Adrenal gland (tissue), 12 donors: ENCODE data around the gene ELAPOR2. TPM values are rescaled to one million over a fixed set of nuclear protein-coding genes. Genes with fewer than 3 reads are reported as not detected.

ENCODE experiments used
- DNase-seq, 7 donors: peaks; one replicate each; pipeline ENCODE4 v3.0.0-alpha.2; 2019 to 2020
- H3K27ac ChIP-seq, 5 donors: fragments of 200-600 bp; sonication (generic) in 4 of 5; 1 replicate in 3 of 5; 2 replicates in 2 of 5; pipeline versions ENCODE4 v1.5.1 to v1.8.0; 2016 to 2020; ENCODE audit warnings: mild to moderate bottlenecking in 1 of 5
- H3K27me3 ChIP-seq: fragments of 200-600 bp; 2 replicates; pipeline ENCODE4 v1.8.0; 2021
- H3K36me3 ChIP-seq, 2 donors: fragments of 200-600 bp; replicated peaks in 1 of 2; 1 replicate in 1 of 2; 2 replicates in 1 of 2; pipeline versions ENCODE4 v1.5.1 to v1.8.0; 2018 to 2022
- H3K4me1 ChIP-seq, 2 donors: fragments of 200-600 bp; replicated peaks in 1 of 2; 1 replicate in 1 of 2; 2 replicates in 1 of 2; pipeline versions ENCODE4 v1.5.1 to v1.8.0; 2018 to 2021
- H3K4me3 ChIP-seq, 4 donors: fragments of 200-600 bp; sonication (generic) in 3 of 4; one replicate each; pipeline ENCODE4 v1.5.1; 2016 to 2018
- H3K9me3 ChIP-seq, 3 donors: fragments of 200-600 bp; sonication (generic) in 1 of 3; replicated peaks in 1 of 3; 1 replicate in 2 of 3; 2 replicates in 1 of 3; pipeline versions ENCODE4 v1.5.1 to v1.8.0; 2016 to 2021
- POLR2A ChIP-seq, 2 donors: fragments of 450-650 bp; IDR thresholded peaks; one replicate each; pipeline ENCODE4 v1.6.1; 2017; ENCODE audit warnings: antibody characterized with exemption in 2 of 2, mild to moderate bottlenecking in 2 of 2, moderate library complexity in 1 of 2
- whole genome bisulfite sequencing, 4 donors: extraction: QIAGEN DNeasy Blood & Tissue Kit in 2 of 4; methylation state at CpG; one replicate each; pipeline versions ENCODE4 v1.1.5 to v1.1.7; 2013 to 2017; 5-methylcytosine and 5-hydroxymethylcytosine counted together
- intact Hi-C, 2 donors: fragments of 100-400 bp; cut with DNase I; formaldehyde crosslinking; loops; one replicate each; pipeline versions ENCODE4 v1.14.1 to v1.15.0; 2022 to 2023
- polyA plus RNA-seq, 3 donors: library from polyadenylated mRNA; stranded (reverse); fragments of 200-250 nt in 2 of 3; fragments of 350-450 nt in 1 of 3; fragmentation: Illumina TruSeq in 1 of 3; extraction: RNeasy Lipid Tissue Mini Kit (QIAGEN cat#74804) in 1 of 3; gene quantifications; one replicate each; pipeline ENCODE4 v1.2.3, GENCODE V29; 2013 to 2014
- total RNA-seq, 9 donors: library from RNA; depleted of rRNA in 4 of 9; stranded (reverse); fragments of >200 nt in 4 of 9; fragments of 120-200 nt in 1 of 9; fragmentation: NEBNext Ultra II Directional in 1 of 9; extraction: Animal tissue kit (Norgen Biotek cat#: 25700) in 1 of 9; gene quantifications; one replicate each; pipeline versions ENCODE4 v1.1.0 to v1.2.4, GENCODE V29; 2013 to 2023
- TF ChIP-seq, protein P1 (sequence below), 6 experiments: fragments of 450-650 bp in 4 of 6; fragments of 200-600 bp in 2 of 6; sonication (generic) in 1 of 6; IDR thresholded peaks; 1 replicate in 5 of 6; 2 replicates in 1 of 6; pipeline versions ENCODE4 v1.5.1 to v1.8.0; 2016 to 2021; ENCODE audit warnings: antibody characterized with exemption in 6 of 6, mild to moderate bottlenecking in 2 of 6, moderate library complexity in 1 of 6
- donor health status: healthy with polysubstance abuse.
- donor health status: Bipolar disorder and iron deficiency.
- donor health status: DM: yes; HTN: yes; CAD: no.
- donor health status: DM: no; HTN: no; CAD: no.
- donor health status: DM: no; HTN: no; CAD: no.
- donor health status: DM: yes; HTN: yes; CAD: no.

ELAPOR2 gene
- total and polyA plus RNA-seq, 12 donors = 1.9 to 19.2 (median 7.0) TPM

DNA sequence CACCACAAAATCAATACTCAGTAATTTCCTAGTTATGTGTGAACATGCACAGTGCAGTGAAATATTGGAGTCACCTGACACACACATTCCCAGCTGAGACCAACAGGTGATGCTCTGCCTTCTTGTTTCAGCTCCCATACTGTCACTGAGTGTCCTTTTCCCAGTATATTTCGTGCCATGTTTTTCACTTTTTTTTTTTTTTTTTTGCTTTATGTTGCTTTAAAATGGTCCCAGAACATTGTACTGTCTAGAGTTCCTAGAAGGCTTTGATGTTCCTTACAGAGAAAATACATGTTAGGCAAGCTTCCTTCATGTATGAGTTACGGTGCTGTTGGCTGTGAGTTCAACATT is 45.6 kb downstream of the ELAPOR2 start:
- H3K27ac ChIP-seq = no peak overlapping the region
- H3K4me3 ChIP-seq = no peak overlapping the region
- 62 to 74% (median 71%) methylated on average over 2 of the region's 2 CpGs for WGBS, 4 donors
- no peaks in the 10 kb centered on the region for H3K27me3 ChIP-seq
- H3K36me3 ChIP-seq = no peaks in the 10 kb centered on the region
- intact Hi-C loops = no loop called here
- no peaks in the 10 kb centered on the region for H3K4me1 ChIP-seq
- no peak for DNase-seq
- TF ChIP-seq, protein P1, sequence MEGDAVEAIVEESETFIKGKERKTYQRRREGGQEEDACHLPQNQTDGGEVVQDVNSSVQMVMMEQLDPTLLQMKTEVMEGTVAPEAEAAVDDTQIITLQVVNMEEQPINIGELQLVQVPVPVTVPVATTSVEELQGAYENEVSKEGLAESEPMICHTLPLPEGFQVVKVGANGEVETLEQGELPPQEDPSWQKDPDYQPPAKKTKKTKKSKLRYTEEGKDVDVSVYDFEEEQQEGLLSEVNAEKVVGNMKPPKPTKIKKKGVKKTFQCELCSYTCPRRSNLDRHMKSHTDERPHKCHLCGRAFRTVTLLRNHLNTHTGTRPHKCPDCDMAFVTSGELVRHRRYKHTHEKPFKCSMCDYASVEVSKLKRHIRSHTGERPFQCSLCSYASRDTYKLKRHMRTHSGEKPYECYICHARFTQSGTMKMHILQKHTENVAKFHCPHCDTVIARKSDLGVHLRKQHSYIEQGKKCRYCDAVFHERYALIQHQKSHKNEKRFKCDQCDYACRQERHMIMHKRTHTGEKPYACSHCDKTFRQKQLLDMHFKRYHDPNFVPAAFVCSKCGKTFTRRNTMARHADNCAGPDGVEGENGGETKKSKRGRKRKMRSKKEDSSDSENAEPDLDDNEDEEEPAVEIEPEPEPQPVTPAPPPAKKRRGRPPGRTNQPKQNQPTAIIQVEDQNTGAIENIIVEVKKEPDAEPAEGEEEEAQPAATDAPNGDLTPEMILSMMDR (IDR thresholded peaks at IDR 0.05) = no peak
- TF ChIP-seq POLR2A (IDR thresholded peaks at IDR 0.05) = no peak
- H3K9me3 ChIP-seq = no peaks in the 10 kb centered on the region

DNA sequence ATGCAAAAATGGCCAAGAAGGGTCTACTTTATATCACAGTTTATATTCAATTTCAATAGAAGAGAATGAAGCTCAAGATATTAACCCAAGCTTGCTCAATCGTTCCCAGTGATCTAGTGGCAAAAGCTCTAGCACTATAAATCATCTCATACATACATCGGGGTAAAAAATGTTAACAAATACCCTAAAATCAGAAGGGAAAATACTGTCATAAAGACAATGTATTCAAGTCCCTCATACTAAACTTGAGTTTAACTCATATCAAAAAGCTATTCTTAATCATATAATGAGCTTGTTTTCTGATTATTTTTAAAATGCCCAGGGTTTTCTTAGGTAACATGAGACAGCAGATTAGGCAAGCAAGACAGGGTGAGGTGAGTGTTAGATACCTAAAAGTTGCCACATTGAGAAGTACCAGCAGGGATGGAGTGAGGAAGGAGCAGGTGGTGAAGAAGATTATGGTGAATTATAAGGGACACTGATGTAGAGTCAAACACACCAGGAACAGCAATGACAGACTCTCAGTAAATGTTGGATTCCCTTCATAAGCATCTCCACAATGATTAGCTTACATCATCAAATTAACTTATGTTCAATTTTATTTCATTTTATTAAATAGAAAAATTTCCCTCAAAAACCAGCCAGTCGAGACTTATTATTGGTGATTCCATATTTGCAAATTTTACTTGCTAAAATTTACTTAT is 46.2 kb downstream of the ELAPOR2 start:
- 62 to 64% (median 63%) methylated on average over 3 of the region's 3 CpGs for WGBS, 4 donors
- H3K27ac ChIP-seq = no peak overlapping the region
- no peak overlapping the region for H3K4me3 ChIP-seq
- H3K36me3 ChIP-seq = no peaks in the 10 kb centered on the region
- intact Hi-C loops = no loop called here
- no peaks in the 10 kb centered on the region for H3K27me3 ChIP-seq
- no peak for TF ChIP-seq POLR2A (IDR thresholded peaks at IDR 0.05)
- TF ChIP-seq, protein P1 (IDR thresholded peaks at IDR 0.05) = no peak
- no peaks in the 10 kb centered on the region for H3K4me1 ChIP-seq
- no peaks in the 10 kb centered on the region for H3K9me3 ChIP-seq
- no peak for DNase-seq

Other genes starting within 250 kb of the ELAPOR2 start
- 100 to 1,000 TPM in 1 of 9 donors, 10 to 100 TPM in 8; 17.1 to 149 (median 47.9) TPM for gene DMTF1, start 92.8 kb upstream of the ELAPOR2 start, total RNA-seq
- 100 to 1,000 TPM in 1 of 3 donors, 10 to 100 TPM in 2; 45.6 to 115 (median 52.6) TPM for gene DMTF1, start 92.8 kb upstream of the ELAPOR2 start, polyA plus RNA-seq
- gene TMEM243, start 160.1 kb upstream of the ELAPOR2 start, total RNA-seq = 10 to 100 TPM; 13.7 to 63.4 (median 20.5) TPM
- gene TMEM243, start 160.1 kb upstream of the ELAPOR2 start, polyA plus RNA-seq = 10 to 100 TPM; 18.1 to 24.4 (median 23.9) TPM